Embryonic facial prominence (tissue), 1 donor: ENCODE measurements around the gene COL20A1.
"Not testable (repeated sequence)": the region's sequence is repeated elsewhere in the genome, so short reads cannot be mapped to it uniquely, and the experiment has no call there.

Source experiments
- DNase-seq: peaks from one replicate; pipeline ENCODE4 v3.0.0-alpha.2; 2016; ENCODE audit errors: extremely low spot score

Gene COL20A1

DNA sequence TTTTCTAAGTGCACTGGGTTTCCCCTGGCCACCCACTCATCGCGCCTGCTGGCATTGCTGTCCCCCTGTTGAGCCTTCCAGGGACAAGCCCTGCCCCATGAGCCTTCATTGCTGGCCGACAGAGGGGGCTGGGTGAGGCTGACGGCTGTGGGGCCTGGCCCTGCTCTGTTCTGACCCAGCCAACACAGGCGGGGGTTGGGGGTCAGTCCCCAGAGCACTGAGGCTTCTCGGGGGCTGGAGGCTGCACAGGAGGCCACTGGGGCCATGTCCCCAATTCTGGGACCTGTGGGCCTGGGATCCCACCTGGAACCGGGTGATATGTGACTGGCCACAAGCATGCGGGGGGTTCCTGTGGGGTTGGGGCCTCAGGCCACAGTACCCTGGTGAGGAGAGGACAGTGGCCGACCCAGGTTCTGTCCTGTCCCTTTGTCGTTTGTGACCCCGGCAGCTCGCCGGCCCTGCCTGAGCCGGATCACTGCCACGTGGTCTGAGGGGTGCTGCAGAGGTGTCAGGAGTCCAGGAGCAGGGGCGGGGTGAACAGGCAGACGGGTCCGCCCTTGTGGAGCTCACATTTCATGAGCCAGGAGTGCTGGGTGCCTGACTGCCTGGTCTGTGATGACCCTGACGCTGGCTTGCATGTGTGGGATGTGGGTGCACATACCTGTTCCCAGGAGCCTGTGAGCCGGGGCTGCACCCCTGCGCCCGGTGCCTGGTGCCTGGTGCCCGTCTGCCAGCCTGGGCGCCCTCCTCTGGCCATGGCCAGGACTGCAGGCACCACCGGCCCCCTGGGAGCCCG lies 2.1 kb upstream of the COL20A1 start:
- DNase-seq: no peak

DNA sequence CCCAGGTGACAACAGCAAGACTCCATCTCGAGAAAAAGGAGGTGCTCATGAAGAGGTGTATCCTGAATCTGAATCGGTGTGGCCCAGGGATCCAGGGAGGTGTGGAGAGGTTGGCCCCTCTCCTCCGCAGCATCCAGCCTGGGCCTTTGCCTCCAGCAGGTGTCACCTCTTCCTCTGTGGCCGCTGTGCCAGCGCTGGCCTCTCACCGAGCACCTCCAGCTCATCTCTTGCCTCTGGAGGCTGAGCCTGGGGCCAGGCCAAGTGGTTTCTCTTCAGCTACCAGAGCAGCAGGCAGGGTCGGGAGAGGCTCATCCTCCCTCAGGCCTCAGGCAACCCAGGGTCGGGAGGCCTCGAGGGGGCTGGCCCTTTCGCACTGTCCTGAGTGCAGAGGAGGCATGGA lies 1.2 kb upstream of the COL20A1 start:
- DNase-seq: no peak

DNA sequence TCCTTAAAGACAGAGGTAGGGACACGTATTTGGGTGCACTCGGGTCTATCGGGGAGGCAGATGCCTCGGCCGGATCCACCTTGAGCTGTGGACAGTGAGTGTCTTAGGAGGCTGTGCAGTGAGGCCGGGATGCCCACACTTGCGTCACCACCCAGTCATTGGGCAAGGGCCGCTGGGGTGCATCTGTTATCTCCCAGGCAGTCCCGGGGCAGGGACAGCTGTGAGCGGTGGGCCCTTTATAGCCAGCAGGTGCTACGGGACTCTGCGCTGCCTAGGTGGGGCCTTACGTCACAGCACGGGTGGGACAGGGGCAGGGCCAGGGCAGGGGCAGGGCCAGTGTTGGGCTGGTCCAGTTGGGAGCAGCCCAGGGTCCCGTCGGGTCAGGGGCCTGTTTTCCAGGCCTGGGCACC lies 689 bp upstream of the COL20A1 start:
- no peak for DNase-seq

DNA sequence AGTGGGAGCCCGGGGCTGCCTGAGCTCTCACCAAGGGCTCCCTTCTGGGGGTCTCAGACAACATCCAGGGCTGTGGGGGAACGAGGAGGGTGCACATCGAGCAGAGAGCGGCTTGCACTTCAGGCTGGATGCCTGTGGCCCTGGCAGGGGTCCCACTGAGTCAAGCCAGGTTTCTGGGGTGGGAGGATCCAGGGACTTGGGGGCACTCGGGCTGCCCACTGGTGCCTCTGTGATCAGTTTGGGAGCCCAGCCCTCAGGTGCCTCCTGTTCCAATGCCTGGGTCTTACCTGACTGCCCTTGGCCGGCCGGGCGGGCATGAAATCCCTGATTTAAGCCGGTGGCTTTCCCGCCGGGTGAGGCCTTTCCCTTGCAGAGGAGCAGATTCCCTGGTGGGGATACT lies 470 bp downstream of the COL20A1 start:
- no peak for DNase-seq

DNA sequence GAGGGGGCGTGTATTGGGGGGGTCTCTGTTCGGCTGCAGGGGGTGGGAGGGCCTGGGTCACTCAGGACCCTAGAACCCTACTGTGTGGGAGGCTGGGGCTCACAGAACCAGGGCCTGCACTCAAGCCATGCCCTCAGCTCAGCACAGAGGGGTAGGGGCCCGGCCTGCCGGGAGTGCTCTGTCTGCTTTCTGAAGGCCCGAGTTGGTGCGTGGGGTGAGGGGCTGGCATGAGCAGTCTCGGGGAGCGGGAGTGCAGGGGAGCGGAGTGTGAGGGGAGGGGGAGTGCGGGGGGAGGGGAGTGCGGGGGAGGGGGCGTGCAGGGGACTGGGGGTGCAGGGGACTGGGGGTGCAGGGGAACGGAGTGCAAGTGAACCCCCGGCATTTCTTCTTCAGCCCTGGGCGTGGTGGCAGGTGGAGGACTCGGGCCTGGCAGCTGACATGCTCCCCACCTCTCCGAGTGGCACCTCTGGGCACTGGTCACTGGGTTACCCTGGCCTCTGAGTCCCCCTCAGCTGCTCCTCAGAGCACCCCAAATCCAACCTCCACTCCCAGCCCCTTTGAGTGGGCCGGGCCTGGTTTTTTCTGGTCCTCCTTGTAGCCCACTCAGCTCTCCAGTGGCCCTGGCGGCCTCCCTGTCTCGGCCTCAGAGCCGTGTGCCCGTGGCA lies 1.0 kb downstream of the COL20A1 start:
- DNase-seq: no peak

DNA sequence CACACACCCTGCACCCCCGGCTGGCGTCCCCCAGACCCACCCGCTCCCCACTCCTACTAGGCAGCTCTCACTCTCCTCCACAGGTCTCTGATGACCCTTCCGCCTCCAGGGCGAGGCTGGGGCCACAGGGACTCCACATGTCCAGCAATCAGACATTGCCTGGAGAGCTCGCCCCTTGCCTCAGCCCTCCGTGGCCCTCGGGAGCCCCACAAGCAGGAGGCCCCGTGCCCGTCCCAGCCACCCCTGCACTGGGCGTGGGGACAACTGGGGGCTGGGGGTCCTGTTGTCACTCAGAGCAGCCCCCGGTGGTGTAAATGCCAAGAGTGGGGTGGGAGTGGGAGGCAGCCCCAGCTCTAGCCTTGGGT lies 1.5 kb downstream of the COL20A1 start:
- DNase-seq: no peak

DNA sequence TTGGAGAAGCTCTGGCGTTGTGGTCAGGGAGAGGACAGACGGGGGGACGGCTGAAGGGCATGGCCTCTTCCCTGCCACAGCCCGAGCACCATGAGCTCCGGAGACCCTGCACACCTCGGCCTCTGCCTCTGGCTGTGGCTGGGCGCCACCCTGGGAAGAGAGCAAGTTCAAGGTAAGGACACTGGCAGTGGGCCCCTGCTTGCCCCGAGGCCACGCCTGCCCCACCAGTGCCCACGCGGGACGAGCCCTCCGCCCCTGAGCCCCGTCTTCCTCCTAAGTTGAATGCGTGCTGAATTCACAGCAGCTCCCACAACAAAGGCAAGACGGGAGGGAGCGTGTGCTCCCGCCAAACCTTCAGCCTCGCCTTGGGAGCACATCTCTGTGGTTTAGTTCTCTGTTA lies 2.0 kb downstream of the COL20A1 start:
- no peak for DNase-seq

DNA sequence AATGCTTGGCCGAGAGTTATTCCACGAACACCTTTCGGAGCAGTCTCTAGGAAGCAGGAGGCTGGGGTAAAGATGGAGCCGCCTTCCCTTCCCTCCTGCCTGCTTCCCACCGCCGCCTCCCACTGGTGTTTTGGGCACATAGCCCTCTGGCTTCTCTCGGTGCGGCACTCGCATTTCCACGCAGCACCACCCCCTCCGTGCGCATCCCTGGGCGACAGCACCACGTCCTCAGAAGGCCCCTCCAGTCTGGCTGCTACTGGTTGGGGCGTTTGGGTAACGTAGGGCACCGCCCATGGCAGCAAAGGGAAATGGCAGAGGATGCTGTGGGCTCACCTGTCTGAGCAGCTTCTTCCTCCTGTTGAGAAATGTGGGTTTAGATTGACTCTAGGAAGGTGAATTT lies 2.4 kb downstream of the COL20A1 start:
- DNase-seq: no peak

DNA sequence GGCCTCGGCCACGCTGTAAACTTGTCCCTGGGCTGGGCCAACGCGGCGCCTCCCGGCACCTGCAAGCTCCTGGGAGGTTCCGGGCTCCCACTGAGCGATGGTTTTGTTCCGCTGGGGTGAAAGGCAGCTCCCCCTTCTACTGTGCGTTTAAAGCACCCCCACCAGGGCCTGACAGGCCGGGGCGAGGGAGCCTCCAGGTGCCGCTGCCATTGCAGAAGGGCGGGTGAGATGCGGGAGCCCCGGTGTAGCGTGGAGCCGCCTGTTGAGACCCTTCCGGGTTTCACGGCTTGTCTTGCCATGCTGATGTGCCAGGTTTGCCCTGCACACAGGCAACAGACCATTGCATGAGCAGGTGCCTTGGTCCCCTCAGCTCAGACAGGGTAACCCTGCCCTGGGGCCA lies 2.9 kb downstream of the COL20A1 start:
- no peak for DNase-seq

DNA sequence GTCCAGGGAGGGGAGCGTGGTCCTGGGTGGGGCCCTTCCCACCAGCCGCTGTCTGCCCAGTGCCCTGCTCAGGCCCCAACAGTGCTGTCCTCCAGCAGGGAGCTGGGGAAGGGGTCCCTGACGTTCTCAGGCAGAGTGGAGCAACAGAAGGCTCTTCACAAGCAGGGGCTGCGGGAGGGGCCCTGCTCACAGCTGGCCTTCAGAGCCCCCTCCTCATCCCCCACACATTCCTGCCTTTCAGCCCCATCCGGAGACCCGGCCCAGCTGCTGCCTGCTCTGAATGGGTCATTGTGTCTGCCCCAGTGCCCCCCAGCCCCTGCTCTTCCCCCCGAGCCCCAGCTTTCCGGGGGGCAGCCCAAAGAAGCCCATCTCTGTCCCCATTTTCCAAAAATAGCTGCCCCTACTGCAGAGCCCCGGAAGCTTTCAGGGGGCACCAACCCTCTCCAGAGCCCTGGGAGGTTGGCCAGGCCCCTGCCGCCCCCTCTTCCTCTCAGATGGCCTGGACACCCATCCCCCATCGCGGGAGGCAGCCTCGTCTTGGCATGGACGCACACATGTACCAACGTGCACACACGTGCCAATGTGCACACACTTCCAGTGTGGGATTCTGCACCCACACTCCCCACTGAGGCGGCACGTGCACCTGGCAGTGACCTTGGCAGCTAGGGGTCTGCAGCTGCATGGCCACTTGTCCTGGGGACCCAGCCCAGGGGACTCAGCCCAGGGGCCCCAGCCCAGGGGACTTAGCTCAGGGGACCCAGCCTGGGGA lies 3.7 kb downstream of the COL20A1 start:
- DNase-seq: no peak

DNA sequence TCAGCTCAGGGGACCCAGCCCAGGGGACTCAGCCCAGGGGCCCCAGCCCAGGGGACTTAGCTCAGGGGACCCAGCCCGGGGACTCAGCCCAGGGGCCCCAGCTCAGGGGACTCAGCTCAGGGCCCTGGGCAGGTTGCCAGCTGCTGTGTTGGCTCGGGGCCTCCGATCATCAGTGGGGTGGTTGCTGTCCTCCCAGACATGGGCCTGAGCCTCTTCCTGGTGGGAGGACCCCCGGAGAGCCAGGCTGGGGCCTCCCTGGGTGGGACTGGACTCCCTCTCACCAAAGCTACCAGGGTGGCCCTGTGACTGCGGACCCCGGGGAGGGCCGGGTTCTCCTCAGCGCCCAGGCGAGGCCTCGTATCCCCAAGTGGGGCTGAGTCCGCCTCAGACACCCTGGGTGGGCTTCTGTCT lies 4.4 kb downstream of the COL20A1 start:
- DNase-seq: no peak

DNA sequence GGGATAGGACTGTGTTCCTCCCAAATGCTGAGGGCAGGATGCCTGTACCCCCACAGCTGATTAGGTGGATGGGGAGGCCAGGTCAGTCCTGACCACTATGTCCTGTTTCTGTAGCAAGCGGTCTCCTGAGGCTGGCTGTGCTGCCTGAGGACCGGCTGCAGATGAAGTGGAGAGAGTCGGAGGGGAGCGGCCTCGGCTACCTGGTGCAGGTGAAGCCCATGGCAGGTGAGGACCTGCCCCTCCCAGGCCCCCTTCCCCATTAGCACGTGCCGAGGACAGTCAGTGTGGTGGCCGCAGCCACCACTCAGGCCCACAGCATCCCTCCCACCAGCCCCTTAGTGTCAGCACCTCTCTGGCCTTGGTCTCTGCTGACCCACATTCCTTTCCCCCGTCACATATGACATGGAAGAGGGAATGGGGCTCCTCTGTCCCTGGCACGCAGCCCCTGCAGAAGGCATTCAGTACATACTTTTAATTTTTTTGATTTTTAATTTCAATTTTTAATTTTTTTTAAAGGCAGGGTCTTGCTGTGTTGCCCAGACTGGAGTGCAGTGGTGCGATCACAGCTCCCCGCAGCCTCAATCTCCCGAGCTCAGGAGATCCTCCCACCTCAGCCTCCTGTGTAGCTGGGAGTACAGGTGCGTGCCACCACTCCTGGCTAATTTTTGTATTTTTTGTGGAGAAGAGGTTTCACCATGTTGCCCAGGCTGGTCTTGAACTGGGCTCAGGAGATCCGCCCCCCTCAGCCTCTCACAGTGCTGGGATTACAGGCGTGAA lies 5.0 kb downstream of the COL20A1 start:
- no peak for DNase-seq

DNA sequence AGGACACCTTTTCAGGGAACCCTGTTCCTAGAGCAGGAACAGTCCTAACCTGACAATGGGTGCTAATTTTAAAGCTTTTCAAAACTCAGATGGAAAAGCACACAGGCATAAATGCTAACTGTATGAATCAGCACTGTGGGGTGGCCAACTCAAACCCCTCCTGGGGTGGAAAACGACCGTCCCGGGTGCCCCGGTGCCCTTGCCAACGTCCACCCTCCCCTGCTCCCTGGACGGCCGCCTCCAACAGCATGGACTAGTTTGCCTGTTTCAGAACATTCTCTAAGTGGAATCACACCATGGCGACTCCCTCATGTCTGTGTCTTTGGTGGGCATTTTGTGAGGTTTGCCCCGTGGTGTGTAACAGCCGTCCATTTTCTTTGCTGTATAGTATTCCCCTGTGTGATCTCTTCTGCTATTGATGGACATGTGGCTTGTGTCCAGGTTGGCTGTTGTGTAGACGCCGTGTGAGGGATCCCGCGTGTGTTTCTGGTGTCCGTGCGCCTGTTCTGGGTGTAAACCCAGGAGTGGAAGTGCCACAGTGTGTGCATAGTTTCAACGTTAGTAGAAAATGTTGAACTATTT lies 5.8 kb downstream of the COL20A1 start:
- no peak for DNase-seq

DNA sequence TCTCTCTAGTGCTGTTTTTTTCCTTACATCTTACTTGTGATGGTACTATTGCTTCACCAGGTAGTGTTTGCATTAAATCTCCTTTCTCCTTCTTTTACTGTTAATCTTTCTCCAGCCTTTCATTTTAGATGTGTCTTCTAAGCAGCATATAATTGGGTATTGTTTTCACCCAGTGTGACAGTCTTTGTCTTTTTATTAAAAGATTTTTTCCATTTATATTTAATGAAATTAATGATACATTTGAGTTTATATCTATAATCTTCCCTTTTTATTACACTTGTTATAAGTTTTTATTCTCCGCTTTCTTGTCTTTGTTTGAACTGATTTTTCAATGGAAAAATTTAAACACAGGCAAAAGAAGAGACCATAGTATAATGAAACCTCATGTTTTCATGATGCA lies 8.7 kb downstream of the COL20A1 start:
- DNase-seq: no peak

DNA sequence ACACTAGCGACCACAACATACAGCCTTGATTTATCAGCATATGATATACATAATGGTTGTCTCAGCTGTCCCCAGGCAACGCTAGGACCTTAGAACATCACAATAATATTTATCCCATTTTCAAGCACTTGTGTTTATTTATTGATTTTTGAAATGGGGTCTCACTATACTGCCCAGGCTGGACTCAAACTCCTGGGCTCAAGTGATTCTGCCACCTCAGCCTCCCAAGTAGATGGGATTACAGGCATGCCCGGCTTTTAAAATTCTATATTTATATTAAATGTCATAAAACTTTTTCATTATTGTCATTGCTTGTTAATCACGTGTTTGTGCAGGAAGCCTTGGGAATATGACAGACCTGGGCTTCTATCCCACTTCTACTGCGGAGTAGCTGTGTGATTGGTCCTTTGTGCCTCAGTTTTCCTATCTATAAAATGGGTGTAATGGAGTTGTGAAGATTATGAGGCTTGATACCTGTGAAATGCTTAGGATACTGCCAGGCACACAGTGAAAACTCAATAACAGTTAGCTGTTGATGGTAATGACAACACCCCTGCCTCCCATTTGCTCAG lies 10.2 kb downstream of the COL20A1 start:
- DNase-seq: no peak

DNA sequence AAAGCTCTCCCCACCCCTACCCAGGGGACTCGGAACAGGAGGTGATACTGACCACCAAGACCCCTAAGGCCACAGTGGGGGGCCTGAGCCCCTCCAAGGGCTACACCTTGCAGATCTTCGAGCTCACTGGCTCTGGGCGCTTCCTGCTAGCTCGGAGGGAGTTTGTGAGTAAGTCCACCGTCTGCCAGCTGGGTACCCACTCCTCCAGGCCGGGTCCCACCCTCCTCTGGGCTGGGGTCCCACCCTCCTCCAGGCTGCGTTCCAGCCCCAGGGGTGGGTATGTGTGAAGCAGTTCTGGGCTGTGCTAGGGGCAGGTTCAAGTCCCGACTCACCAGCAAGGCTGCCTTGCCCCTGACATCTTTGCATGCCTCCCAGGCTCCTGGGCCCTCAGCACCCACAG lies 12.4 kb downstream of the COL20A1 start:
- no peak for DNase-seq

DNA sequence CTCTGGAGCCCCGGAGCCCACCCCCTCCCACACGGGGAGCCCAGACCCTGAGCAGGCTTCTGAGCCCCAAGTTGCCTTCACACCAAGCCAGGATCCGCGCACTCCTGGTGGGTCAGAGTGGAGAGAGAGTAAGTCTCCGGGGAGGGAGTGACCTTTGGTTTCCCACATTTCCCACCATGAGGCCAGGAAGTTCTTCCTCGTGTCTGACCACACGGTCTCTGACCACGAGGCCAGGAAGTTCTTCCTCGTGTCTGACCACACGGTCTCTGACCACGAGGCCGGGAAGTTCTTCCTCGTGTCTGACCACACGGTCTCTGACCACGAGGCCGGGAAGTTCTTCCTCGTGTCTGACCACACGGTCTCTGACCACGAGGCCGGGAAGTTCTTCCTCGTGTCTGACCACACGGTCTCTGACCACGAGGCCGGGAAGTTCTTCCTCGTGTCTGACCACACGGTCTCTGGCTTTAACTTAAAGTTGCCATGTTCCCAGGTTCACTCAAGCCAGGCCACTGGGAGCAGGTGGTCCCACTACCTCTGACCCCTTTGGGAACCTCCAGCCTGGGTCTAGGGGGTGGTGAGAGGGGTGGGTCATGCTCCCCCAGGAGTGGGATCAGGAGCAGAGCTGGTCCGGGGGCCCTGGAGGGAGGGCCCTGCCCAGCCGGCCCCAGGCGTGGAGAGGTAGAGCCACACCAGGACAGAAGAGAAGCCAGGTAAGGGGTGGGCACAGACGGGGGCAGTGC lies 13.1 kb downstream of the COL20A1 start:
- not testable (repeated sequence) for DNase-seq

DNA sequence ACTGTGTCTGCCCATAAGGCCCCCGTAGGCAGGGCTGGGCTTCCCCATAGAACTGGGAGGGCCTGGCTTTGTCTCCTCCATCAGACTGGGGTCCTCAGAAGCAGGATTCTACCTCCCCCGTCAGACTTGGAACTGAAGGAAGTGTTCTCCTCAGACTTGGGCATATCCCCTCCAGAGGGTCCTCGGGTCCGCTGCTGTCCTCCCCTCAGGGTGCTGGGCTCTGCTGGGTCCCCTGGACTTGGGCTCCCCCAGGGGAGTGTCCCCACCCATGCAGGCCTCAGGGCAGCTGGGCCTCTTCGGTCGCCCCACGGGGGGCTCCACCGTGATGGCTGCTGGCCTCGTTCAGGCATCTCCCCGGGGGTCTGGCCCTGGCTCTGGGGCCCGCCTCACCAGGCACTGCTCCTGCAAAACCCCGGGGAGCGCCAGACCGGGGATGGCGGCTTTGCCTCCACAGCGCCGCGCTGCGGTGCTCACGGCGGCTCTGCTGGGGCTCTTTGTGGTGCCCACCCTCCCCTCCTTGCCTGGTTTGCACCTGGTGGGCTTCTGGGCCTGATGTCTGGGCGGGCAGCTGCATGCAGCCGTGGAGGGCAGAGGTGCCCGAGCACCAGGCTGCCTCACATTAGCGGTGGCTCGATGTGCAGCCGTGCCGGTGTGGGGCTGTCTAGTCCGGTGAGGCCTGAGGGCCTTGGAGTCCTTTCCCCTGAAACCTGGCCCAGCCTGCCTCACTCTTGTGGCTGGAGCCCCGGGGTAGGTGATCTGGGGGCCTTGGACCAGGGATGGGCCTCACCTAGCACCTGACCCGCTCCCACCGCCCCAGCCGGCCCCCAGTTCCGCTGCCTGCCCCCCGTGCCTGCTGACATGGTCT lies 13.9 kb downstream of the COL20A1 start:
- DNase-seq: no peak

DNA sequence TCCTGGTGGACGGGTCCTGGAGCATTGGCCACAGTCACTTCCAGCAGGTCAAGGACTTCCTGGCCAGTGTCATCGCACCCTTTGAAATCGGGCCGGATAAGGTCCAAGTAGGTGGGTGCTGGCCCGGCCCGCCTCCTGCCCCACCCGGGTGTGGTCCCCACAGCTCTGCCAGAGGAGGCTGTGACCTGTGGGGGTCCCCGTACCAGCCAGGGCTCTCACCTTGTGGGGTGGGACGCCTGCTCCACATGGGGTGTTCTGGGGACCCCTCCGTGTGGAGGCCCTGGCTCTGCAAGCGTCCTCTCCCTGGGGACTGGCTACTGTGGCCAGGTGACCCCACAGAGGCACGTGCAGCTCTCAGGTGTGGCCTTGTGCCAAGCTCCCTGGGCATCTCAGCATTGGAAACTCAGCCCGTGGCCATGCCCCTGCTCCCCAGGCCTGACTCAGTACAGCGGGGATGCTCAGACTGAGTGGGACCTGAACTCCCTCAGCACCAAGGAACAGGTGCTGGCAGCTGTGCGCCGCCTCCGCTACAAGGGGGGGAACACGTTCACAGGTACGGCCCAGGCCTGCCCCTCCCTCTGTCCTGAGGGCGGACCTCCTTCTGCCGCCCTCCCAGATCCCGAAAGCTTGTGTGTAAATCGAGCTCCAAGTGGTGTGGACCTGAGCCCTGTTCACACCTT lies 14.7 kb downstream of the COL20A1 start:
- no peak for DNase-seq
